HAP-1 (cell line): ENCODE measurements around the gene RAI14.
"Not testable (repeated sequence)": the region's sequence is repeated elsewhere in the genome, so short reads cannot be mapped to it uniquely, and the experiment has no call there.

Source experiments
- DNase-seq, 2 experiments: peaks; one replicate each; pipeline ENCODE4 v3.0.0-alpha.2; 2016 to 2020; ENCODE audit warnings: low spot score in 2 of 2
- H3K27me3 ChIP-seq: fragments of 250-450 bp; sonication (Bioruptor Pico); 2 replicates; pipeline ENCODE4 v1.5.1; 2020; ENCODE audit warnings: low read depth, mild to moderate bottlenecking, moderate library complexity
- H3K36me3 ChIP-seq: fragments of 250-450 bp; sonication (Bioruptor Pico); replicated peaks from 2 replicates; pipeline ENCODE4 v1.5.1; 2020; ENCODE audit warnings: mild to moderate bottlenecking
- H3K4me1 ChIP-seq: fragments of 250-450 bp; sonication (Bioruptor Pico); 2 replicates; pipeline ENCODE4 v1.5.1; 2020; ENCODE audit warnings: mild to moderate bottlenecking
- H3K4me3 ChIP-seq: fragments of 250-450 bp; sonication (Bioruptor Pico); 2 replicates; pipeline ENCODE4 v1.5.1; 2020; ENCODE audit warnings: mild to moderate bottlenecking, moderate library complexity
- H3K9me3 ChIP-seq: fragments of 250-450 bp; sonication (Bioruptor Pico); 2 replicates; pipeline ENCODE4 v1.5.1; 2020; ENCODE audit warnings: mild to moderate bottlenecking, moderate library complexity
- in situ Hi-C: fragments of 300-500 bp; cut with MboI; formaldehyde crosslinking; loops from 3 replicates; pipeline ENCODE4 v1.14.3; 2020; ENCODE audit warnings: low sequenced_read_pairs, inconsistent platforms, mixed read lengths

The RAI14 gene

DNA sequence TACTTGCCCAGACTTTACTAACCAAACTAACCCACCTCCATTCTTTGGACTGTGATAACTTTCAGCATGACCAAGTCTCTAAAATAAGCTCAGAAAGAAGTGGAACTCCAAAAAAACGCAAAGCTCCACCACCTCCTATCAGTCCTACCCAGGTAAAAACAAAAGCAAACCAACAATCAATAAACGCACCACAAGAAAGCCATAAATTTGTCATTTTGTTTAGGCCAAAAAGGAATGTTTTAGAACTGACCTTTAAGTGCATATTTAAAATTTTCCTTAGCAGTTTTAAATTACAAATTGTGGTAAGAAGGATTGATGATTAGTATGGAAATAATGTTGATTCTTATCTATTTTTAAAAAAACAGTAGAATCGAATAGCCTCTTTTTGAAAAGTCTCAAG is 157.4 kb downstream of the RAI14 start:
- in situ Hi-C loops, result no loop called here
- Histone ChIP-seq H3K27me3 (no peaks in the 10 kb centered on the region), H3K4me3 (no peak overlapping the region), H3K4me1 (peaks cover 13% of the 10 kb centered on the region), H3K36me3 (no peaks in the 10 kb centered on the region; the same call in 1 of the 2 replicates), H3K9me3 (no peaks in the 10 kb centered on the region)
- DNase-seq, result no peak

- Histone ChIP-seq H3K4me3 (no peak overlapping the region), H3K36me3 (peaks cover 5% of the 10 kb centered on the region)
Observed at GRCh38 chr5:34817558-34818351, 161.6 kb downstream of the RAI14 start.

DNA sequence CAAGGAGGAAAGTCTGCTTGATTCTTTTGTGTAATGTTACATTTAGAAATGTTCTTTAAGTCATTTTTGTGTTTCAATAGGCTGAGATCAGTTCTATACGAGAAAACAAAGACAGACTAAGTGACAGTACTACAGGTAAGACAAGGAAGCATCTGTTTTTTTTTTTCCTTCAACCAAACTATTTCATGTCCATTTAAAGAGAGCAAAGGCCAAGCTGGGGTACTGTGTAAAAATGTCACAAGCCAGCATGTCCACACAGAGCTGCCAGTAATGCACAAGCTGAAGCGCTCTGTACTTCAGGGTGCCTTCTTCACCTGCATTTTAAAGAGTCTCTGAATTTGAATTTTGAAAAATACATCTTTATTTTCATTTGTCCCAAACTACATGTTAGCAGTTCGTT is 162.6 kb downstream of the RAI14 start:
- in situ Hi-C loops, result no loop called here
- Histone ChIP-seq H3K36me3 (peaks cover 13% of the 10 kb centered on the region), H3K4me1 (no peaks in the 10 kb centered on the region), H3K9me3 (no peaks in the 10 kb centered on the region), H3K27me3 (no peaks in the 10 kb centered on the region), H3K4me3 (no peak overlapping the region)
- DNase-seq, result no peak

More at GRCh38 chr5:34817558-34818351, 161.6 kb downstream of the RAI14 start:
- in situ Hi-C loops, result no loop called here
- H3K27me3 ChIP-seq, result no peaks in the 10 kb centered on the region
- DNase-seq, result no peak
- H3K4me1 ChIP-seq, result no peaks in the 10 kb centered on the region
- no peaks in the 10 kb centered on the region for H3K9me3 ChIP-seq

DNA sequence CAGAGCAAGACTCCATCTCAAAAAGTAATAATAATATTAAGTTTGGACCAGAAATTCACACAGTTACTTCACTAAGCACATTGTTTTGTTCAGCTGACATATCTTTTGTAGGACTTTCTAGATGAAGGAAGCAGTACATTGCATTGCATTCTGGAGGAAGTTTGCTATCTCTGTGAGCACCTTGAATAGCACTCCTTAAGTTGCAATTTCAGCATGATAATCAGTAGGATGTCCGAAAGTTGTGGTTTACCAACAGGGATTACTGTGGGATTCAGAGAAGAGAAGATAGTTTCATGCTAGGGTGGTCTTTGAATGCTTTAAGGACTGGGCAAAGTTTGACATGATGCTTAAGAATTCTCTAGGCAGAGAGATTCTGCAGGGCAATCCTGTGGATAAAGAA is 164.5 kb downstream of the RAI14 start:
- no peaks in the 10 kb centered on the region for H3K4me1 ChIP-seq
- H3K27me3 ChIP-seq, result no peaks in the 10 kb centered on the region
- in situ Hi-C loops, result no loop called here
- DNase-seq, result no peak
- H3K4me3 ChIP-seq, result no peak overlapping the region
- H3K9me3 ChIP-seq, result no peaks in the 10 kb centered on the region
- H3K36me3 ChIP-seq, result peaks cover 18% of the 10 kb centered on the region

DNA sequence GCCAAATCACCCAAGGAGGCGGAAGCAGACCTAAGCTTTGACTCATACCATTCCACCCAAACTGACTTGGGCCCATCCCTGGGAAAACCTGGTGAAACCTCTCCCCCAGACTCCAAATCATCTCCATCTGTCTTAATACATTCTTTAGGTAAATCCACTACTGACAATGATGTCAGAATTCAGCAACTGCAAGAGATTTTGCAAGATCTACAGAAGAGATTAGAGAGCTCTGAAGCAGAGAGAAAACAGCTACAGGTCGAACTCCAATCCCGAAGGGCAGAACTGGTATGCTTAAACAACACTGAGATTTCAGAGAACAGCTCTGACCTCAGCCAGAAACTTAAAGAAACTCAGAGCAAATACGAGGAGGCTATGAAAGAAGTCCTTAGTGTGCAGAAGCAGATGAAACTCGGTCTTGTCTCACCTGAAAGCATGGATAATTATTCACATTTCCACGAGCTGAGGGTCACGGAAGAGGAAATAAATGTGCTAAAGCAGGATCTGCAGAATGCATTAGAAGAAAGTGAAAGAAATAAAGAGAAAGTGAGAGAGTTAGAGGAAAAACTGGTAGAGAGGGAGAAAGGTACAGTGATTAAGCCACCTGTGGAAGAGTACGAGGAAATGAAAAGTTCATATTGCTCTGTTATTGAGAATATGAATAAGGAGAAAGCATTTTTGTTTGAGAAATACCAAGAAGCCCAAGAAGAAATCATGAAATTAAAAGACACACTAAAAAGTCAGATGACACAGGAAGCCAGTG is 167.0 kb downstream of the RAI14 start:
- Histone ChIP-seq H3K4me3 (no peak overlapping the region), H3K27me3 (no peaks in the 10 kb centered on the region), H3K4me1 (no peaks in the 10 kb centered on the region), H3K9me3 (no peaks in the 10 kb centered on the region), H3K36me3 (peaks cover 33% of the 10 kb centered on the region)
- no peak for DNase-seq
- in situ Hi-C loops, result no loop called here

DNA sequence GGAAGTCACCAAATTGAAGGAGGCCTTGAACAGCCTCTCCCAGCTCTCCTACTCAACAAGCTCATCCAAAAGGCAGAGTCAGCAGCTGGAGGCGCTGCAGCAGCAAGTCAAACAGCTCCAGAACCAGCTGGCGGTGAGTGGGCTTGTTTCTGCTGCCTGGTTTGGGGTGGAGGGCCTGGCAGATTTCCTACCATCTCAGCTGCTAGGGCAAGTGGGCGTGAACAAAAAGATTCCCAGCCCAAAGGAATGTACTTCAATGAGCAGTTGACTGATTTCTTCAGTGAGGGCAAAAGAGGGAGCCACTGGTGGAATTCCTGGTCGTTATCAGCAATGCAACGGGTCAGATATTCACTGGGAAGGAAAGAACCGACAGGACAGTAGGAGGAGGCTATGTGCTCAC is 170.2 kb downstream of the RAI14 start:
- no peak for DNase-seq
- in situ Hi-C loops, result no loop called here
- no peak overlapping the region for H3K4me3 ChIP-seq

GRCh38 chr5:34827588-34828506 is 171.7 kb downstream of the RAI14 start:
- Histone ChIP-seq H3K27me3 (no peaks in the 10 kb centered on the region), H3K36me3 (peaks cover 54% of the 10 kb centered on the region), H3K4me1 (no peaks in the 10 kb centered on the region), H3K4me3 (no peak overlapping the region), H3K9me3 (no peaks in the 10 kb centered on the region)
- no peak for DNase-seq
- in situ Hi-C loops, result no loop called here

More for the DNA sequence above, 170.2 kb downstream of the RAI14 start:
- H3K36me3 ChIP-seq, result peaks cover 50% of the 10 kb centered on the region
- H3K4me1 ChIP-seq, result no peaks in the 10 kb centered on the region
- H3K9me3 ChIP-seq, result no peaks in the 10 kb centered on the region
- no peaks in the 10 kb centered on the region for H3K27me3 ChIP-seq

DNA sequence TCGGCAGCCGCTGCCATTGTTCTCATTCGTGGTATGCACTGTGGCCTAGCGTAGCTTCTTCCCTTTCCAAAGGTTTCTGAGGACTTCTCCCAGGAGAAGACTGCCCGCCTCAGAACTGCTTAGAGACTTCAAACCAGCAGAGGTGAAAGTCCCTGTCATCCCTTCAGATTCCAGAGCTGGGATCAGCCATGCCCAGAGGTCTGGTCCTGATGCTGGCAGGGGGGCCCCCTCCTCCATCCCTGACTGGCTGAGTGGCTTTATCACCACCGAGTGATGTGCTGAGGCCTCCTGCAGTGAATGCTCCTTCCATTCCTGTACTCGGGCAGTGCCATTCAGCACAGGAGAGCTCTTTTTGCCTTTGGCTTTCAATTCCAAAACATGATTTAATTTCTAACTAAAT is 174.7 kb downstream of the RAI14 start:
- in situ Hi-C loops, DNase-seq, H3K9me3 ChIP-seq, H3K4me3 ChIP-seq, H3K4me1 ChIP-seq, H3K27me3 ChIP-seq: not testable (repeated sequence)
- H3K36me3 ChIP-seq, result peaks cover 44% of the 10 kb centered on the region

GRCh38 chr5:34831303-34831702 is 175.2 kb downstream of the RAI14 start:
- in situ Hi-C loops, result no loop called here
- Histone ChIP-seq H3K4me3 (no peak overlapping the region), H3K9me3 (no peaks in the 10 kb centered on the region), H3K4me1 (0 out of 2 replicates have a peak, but pooled peaks cover 4% of the 10 kb centered on the region), H3K27me3 (no peaks in the 10 kb centered on the region), H3K36me3 (peaks cover 44% of the 10 kb centered on the region)
- no peak for DNase-seq

DNA sequence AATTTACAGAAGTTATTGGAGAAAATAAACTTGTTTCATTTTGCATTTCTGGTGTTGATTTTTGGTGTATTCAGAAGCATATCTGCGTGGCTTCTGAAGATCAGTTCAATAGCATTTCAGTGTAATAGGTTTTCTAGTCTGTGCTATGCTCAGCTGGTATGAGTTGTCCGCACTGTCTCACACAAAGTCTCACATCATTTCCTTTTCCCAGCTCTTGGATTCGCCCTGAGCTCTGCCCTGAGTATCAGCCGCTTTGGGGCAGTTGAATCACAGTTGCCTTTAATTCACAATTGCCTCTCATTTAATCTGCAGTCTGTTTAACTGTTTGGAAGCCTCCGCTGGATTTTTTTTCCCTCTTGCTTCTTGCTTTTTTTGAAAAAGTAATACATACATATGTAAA is 176.4 kb downstream of the RAI14 start:
- no peaks in the 10 kb centered on the region for H3K27me3 ChIP-seq
- no peak overlapping the region for H3K4me3 ChIP-seq
- no peak for DNase-seq
- in situ Hi-C loops, result no loop called here
- 0 out of 2 replicates have a peak, but pooled peaks cover 4% of the 10 kb centered on the region for H3K4me1 ChIP-seq
- H3K9me3 ChIP-seq, result no peaks in the 10 kb centered on the region
- H3K36me3 ChIP-seq, result peaks cover 34% of the 10 kb centered on the region

- in situ Hi-C loops, result no loop called here
- Histone ChIP-seq H3K4me3 (no peak overlapping the region), H3K36me3 (peaks cover 29% of the 10 kb centered on the region)
Observed at GRCh38 chr5:34833090-34833489, 177.0 kb downstream of the RAI14 start.

GRCh38 chr5:34833976-34834793 is 178.1 kb downstream of the RAI14 start:
- in situ Hi-C loops, result no loop called here
- peak; percentile 62 to 64 for DNase-seq

More at GRCh38 chr5:34833090-34833489, 177.0 kb downstream of the RAI14 start:
- 0 out of 2 replicates have a peak, but pooled peaks cover 4% of the 10 kb centered on the region for H3K4me1 ChIP-seq
- no peaks in the 10 kb centered on the region for H3K9me3 ChIP-seq
- no peak for DNase-seq
- H3K27me3 ChIP-seq, result no peaks in the 10 kb centered on the region

GRCh38 chr5:34834794-34835089 is 178.6 kb downstream of the RAI14 start:
- Histone ChIP-seq H3K4me3 (no peak overlapping the region), H3K27me3 (no peaks in the 10 kb centered on the region), H3K4me1 (peaks cover 7% of the 10 kb centered on the region; the same call in 1 of the 2 replicates), H3K36me3 (peaks cover 22% of the 10 kb centered on the region), H3K9me3 (no peaks in the 10 kb centered on the region)
- in situ Hi-C loops, result no loop called here
- DNase-seq, result no peak

More at GRCh38 chr5:34833976-34834793, 178.1 kb downstream of the RAI14 start:
- Histone ChIP-seq H3K27me3 (no peaks in the 10 kb centered on the region), H3K9me3 (no peaks in the 10 kb centered on the region), H3K36me3 (peaks cover 25% of the 10 kb centered on the region), H3K4me3 (no peak overlapping the region), H3K4me1 (0 out of 2 replicates have a peak, but pooled peaks cover 4% of the 10 kb centered on the region)
